Type B pancreatic cell (in vitro differentiated cells): ENCODE data around the gene CDC37L1. TPM values are rescaled to one million over a fixed set of nuclear protein-coding genes. Genes with fewer than 3 reads are reported as not detected.

ENCODE experiments used
- DNase-seq: peaks from one replicate; pipeline ENCODE4 v3.0.0; 2021; ENCODE audit warnings: mixed read lengths; ENCODE audit not compliant: unreplicated experiment; ENCODE audit errors: extremely low spot score
- H3K27ac Mint-ChIP-seq: 2 replicates; pipeline ENCODE4 v1.8.0; 2021; ENCODE audit warnings: mild to moderate bottlenecking, mixed read lengths
- H3K27me3 Mint-ChIP-seq: 2 replicates; pipeline ENCODE4 v1.8.0; 2021; ENCODE audit warnings: mixed read lengths
- H3K36me3 Mint-ChIP-seq: 2 replicates; pipeline ENCODE4 v1.8.0; 2021; ENCODE audit warnings: mixed read lengths
- H3K4me1 Mint-ChIP-seq: one replicate; pipeline ENCODE4 v1.8.0; 2021; ENCODE audit warnings: mixed read lengths; ENCODE audit not compliant: unreplicated experiment
- H3K4me3 Mint-ChIP-seq: 2 replicates; pipeline ENCODE4 v1.8.0; 2021; ENCODE audit warnings: mild to moderate bottlenecking, mixed read lengths
- H3K9me3 Mint-ChIP-seq: 2 replicates; pipeline ENCODE4 v1.8.0; 2021; ENCODE audit warnings: mixed read lengths
- long read RNA-seq: library from polyadenylated mRNA; unstranded; transcript quantifications from one replicate; pipeline ENCODE4 v2.0.0, GENCODE V29; 2020
- total RNA-seq: library from RNA; stranded (reverse); gene quantifications from 2 replicates; pipeline ENCODE4 v1.2.1, GENCODE V29; 2021; ENCODE audit warnings: low replicate concordance
- TF ChIP-seq, protein P1 (sequence below): fragments of 200-600 bp; sonication (generic); conservative IDR thresholded peaks from 2 replicates; pipeline ENCODE4 v1.5.0; 2021; ENCODE audit warnings: antibody characterized with exemption, mild to moderate bottlenecking

Gene CDC37L1
- total RNA-seq = 13.2 and 13.4 TPM in 2 replicates
- long read RNA-seq, transcript CDC37L1-201 (7 exons, 3,502 nt) = major isoform, 72 of 79 reads
- long read RNA-seq, partial matches to known transcripts = 3 of 79 reads
- long read RNA-seq, other reads (novel, unspliced or antisense) = 3 of 79 reads

DNA sequence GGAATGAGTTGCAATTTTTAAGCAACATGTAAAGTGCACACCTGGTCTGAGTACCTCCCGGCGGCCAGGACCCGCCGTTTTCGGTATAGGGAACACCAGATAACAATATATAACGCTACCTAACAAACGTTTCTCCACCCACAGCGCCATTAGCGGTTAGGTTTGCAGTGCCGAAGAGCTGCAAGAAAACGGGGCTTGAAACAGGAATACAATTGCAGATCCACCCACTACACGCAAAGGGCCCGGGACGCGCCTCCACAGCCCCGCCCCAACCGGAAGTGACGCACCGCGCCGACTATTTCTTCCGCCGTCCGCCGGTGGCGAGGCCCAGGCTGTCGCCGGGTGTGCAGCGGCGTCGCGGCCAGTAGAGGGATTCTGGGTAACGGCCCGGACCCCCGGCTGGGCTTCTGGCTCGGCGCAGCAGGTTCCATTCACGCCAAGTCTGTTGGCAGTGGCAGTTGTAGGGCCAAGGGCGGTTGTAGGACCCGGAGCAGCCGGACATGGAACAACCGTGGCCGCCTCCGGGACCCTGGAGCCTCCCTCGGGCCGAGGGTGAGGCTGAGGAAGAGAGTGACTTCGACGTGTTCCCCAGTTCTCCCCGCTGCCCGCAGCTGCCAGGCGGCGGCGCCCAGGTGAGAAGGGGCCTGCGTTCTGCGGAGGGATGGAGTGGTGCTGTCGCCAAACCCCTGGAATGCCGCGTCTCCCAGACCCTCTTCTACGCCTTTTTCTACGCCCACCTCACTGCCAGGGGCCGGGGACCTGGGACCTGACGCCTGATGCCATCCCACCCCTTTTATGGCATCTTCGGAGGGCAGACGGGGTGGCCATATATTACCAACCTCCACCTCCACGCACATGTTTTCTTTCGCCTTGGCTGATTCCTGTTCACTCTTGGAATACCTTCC is at the start of gene CDC37L1:
CDC37L1 (plus strand) TSS at position 302 of the 905 bp plus-strand sequence; CDS start at position 501, 199 bp downstream.
- peak; percentile 99 for DNase-seq
- Mint-ChIP-seq H3K27ac (no peak within 1 kb of the TSS), H3K4me1 (peaks cover 6% of the 10 kb centered on the region), H3K36me3 (no peaks in the 10 kb centered on the region), H3K27me3 (no peaks in the 10 kb centered on the region), H3K4me3 (no peak within 1 kb of the TSS), H3K9me3 (no peaks in the 10 kb centered on the region)
- TF ChIP-seq, protein P1, sequence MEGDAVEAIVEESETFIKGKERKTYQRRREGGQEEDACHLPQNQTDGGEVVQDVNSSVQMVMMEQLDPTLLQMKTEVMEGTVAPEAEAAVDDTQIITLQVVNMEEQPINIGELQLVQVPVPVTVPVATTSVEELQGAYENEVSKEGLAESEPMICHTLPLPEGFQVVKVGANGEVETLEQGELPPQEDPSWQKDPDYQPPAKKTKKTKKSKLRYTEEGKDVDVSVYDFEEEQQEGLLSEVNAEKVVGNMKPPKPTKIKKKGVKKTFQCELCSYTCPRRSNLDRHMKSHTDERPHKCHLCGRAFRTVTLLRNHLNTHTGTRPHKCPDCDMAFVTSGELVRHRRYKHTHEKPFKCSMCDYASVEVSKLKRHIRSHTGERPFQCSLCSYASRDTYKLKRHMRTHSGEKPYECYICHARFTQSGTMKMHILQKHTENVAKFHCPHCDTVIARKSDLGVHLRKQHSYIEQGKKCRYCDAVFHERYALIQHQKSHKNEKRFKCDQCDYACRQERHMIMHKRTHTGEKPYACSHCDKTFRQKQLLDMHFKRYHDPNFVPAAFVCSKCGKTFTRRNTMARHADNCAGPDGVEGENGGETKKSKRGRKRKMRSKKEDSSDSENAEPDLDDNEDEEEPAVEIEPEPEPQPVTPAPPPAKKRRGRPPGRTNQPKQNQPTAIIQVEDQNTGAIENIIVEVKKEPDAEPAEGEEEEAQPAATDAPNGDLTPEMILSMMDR = peak; percentile 81

DNA sequence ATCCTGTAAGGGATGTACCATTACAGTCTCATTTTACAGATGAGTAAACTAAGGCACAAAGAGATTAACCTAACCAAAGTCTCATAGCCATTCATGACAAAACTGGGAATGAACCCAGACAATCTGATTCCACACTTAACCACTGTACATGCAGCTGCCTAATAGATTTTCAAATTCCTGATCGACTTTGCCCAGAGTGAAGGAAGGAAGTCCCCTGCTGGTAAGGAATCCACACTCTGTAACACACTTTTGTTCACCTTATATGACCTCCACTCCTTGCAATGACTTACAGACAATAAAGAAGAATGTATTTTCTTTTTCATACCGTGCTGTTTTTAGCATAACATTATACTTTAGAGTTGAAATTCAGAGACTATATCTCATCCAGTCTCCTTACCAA is 48.5 kb upstream of the CDC37L1 start:
- H3K4me3 Mint-ChIP-seq = no peak overlapping the region
- no peak overlapping the region for H3K27ac Mint-ChIP-seq
- no peak for DNase-seq
- H3K9me3 Mint-ChIP-seq = no peaks in the 10 kb centered on the region
- TF ChIP-seq, protein P1 = no peak
- H3K4me1 Mint-ChIP-seq = no peaks in the 10 kb centered on the region
- H3K27me3 Mint-ChIP-seq = no peaks in the 10 kb centered on the region
- H3K36me3 Mint-ChIP-seq = no peaks in the 10 kb centered on the region

GRCh38 chr9:4638968-4639367 is 40.4 kb upstream of the CDC37L1 start:
- Mint-ChIP-seq H3K27me3 (no peaks in the 10 kb centered on the region), H3K4me3 (no peak overlapping the region), H3K36me3 (no peaks in the 10 kb centered on the region), H3K9me3 (no peaks in the 10 kb centered on the region), H3K4me1 (no peaks in the 10 kb centered on the region), H3K27ac (no peak overlapping the region)
- no peak for DNase-seq
- TF ChIP-seq, protein P1 = no peak

GRCh38 chr9:4639420-4639819 is 39.9 kb upstream of the CDC37L1 start:
- Mint-ChIP-seq H3K27me3 (no peaks in the 10 kb centered on the region), H3K4me3 (no peak overlapping the region), H3K9me3 (no peaks in the 10 kb centered on the region), H3K4me1 (no peaks in the 10 kb centered on the region), H3K36me3 (no peaks in the 10 kb centered on the region), H3K27ac (no peak overlapping the region)
- TF ChIP-seq, protein P1 = no peak
- no peak for DNase-seq

GRCh38 chr9:4640027-4640426 is 39.3 kb upstream of the CDC37L1 start:
- Mint-ChIP-seq H3K27me3 (no peaks in the 10 kb centered on the region), H3K4me3 (no peak overlapping the region), H3K4me1 (no peaks in the 10 kb centered on the region), H3K27ac (no peak overlapping the region), H3K36me3 (no peaks in the 10 kb centered on the region), H3K9me3 (no peaks in the 10 kb centered on the region)
- TF ChIP-seq, protein P1 = peak; percentile 74
- DNase-seq = no peak
